ENCODE results near the gene ABCA7. TPM values are rescaled to one million over a fixed set of nuclear protein-coding genes. Genes with fewer than 3 reads are reported as not detected.
"Not testable (repeated sequence)": the region's sequence is repeated elsewhere in the genome, so short reads cannot be mapped to it uniquely, and the experiment has no call there.

Gene ABCA7
- total RNA-seq, 1 donor from 2014 or later = 3.4 TPM

- DNase-seq (ENCODE audit: low read depth in 2 of 2) = no peak
Observed at GRCh38 chr19:1015782-1016646, 23.9 kb upstream of the ABCA7 start.

DNA sequence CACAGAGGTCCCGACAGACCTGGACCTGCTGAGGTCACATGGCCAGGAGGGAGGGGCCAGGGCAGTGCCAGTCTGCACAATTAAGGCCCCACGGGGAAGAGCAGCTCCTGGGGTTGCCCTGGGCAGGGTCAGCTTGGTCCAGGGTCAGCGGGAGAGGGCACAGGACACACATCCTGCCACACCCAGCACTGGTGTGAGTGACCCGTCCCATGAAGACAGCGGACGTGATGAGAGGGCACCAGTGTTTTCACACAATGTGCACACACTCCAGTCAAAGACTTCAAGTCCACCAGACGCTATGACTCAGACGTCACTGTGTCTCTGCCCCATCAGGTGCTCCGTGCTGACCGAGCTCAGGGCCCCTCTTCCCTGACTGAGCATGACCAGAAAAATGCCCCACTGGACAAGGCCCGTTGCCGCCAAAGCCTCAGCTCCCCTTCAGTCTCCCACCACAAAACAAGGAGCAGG lies 23.2 kb upstream of the ABCA7 start:
- DNase-seq (ENCODE audit: low read depth in 2 of 2) = peak; percentile 51 to 87

DNA sequence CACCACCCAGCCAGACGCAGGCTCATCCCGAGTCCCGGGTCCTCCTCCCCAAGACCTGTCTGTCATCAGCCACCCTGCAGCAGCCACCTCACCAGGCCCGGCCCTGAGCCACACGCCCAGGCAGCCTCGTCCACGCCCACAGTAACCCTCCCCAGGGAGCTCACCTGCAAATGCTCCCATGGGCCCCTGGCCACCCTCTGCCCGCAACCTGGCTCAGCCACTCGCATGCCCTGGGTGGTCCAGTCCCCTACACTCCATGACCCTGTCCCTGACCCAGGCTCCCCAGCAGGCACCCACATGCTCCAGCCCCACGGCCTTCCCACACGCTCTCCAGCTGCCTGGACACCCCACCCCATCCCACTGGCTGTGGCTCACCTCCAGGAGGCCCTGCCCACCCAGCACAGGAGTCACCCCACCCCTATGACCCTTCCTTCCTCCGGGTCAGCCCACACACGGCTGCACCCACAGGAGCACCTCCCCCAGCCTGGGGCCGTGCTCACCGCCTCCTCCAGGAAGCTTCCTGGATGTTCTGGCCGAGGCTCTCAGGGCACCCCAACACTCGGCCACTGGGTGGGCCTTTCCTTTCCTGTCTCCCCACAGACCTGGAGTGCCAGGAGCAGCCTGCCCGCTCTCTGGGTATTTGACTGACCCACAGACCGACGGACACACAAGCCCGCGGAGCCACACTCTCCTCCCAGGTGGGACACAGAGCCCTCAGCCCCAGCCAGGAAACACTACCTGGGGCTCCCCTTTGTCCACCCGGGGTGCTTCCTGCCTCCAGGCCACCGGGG lies 22.6 kb upstream of the ABCA7 start:
- peak in 1 of 2 donors; percentile 25 for DNase-seq (ENCODE audit: low read depth in 2 of 2)

- DNase-seq (ENCODE audit: low read depth in 2 of 2) = no peak
Observed at GRCh38 chr19:1017906-1018305, 22.0 kb upstream of the ABCA7 start.

DNA sequence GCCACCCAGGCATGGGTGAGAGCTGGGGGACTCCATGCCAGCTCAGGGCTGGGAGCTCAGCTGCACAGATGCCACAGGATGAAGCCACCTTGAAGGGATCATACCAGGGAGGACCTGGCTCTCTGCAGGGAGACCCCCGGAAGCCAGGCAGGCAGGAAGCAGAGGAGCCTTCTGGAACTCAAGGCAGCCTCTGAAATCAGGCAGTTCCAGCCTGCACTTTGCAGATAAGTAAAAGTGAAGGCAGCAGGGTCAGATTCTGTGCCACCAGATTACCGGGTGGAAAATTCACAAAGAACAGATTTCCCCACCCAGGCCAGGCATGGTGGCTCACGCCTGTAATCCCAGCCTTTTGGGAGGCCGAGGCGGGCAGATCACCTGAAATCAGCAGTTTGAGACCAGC lies 21.5 kb upstream of the ABCA7 start:
- no peak for DNase-seq (ENCODE audit: low read depth in 2 of 2)

DNA sequence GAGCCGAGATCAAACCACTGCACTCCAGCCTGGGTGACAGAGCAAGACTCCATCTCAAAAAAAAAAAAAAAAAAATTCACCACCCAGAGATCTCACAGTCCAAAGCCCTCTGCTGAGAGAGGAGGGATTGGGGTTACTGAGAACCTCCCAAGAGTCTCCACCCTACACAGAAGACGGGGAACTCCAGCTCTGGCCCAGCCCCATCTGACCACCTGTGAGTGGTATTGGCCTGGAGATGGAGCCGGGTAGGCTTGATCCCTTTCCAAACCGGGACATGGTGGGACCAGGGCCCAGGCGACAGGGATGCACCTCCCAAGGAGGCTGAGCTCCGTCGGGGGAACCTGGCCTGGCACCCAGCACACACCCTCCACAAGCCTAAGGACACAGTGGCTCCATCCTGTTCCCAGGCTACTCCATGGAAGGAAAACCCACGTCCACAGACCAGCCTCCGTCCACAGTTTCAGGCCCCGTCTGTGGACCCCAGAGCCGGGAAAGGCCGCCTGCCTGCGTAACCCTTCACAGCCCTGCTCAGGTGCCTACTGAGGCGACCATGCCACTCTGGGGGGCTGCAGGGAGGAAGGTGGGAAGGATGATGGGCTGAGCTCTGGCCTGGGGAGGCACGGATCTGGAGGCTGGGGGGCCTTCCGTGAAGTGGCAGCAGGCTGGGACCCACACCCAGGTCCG lies 20.8 kb upstream of the ABCA7 start:
- no peak for DNase-seq (ENCODE audit: low read depth in 2 of 2)

GRCh38 chr19:1019616-1019961 lies 20.3 kb upstream of the ABCA7 start:
- no peak for DNase-seq (ENCODE audit: low read depth in 2 of 2)

DNA sequence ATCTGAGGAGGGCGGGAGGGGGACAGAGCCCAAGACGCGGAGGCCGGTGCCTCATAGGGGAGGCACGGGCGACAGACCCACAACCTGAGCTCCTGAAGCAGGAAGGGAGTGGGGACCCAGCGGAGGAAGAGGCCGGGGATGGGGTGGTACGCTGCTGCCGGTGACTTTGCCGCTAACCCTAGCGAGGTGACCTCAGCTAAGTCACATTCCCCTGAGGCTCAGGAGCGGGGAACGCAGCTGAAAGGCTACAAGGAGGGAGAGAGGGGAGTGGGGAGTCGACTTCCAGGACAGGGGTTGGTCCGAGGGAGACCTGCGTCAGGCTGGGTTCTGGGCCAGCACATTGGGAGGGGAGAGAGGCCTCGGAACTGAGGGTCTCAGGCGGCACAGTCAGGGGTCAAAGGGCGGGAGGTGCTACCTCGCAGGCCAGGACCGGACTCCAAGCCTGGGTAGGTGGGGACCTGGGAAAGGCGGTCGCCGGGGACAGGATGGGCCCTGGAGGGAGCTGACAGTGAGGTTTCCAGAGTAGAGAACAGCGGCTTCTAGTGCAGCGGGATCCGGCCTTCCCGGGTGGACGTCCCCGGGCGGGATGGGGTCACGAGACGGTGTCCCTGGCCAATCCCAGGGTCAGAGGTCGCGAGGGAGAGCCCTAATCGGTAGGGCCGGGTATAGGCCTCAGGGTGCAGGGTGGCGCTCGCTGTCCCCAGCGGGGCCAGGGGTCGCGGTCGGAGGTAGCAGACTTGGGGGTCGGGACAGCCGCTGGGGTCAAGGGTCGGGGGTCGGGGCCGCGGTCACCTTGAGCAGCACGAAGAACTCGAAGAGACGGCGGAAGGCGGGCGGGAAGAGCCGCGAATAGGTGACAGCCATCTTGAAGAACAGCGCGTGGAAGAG lies 19.7 kb upstream of the ABCA7 start:
- peak in 1 of 2 donors; percentile 28 for DNase-seq (ENCODE audit: low read depth in 2 of 2)

- peak; percentile 97 to 99 for DNase-seq (ENCODE audit: low read depth in 2 of 2)
Observed at GRCh38 chr19:1020868-1021425, 19.0 kb upstream of the ABCA7 start, which contains the start of gene TMEM259. Gene TMEM259, minus strand, starts transcription at chr19:1021123. Its CDS starts 127 bp downstream, at chr19:1020996.

DNA sequence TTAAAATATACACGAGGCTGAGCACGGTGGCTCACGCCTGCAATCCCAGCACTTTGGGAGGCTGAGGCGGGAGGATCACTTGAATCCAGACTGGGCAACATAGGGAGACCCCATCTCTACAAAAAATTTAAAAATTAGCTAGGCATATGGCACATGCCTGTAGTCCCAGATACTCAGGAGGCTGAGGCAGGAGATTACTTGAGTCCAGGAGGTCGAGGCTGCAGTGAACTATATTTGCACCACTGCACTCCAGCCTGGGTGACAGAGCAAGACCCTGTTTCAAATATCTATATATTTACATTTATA lies 16.1 kb upstream of the ABCA7 start:
- DNase-seq (ENCODE audit: low read depth in 2 of 2) = not testable (repeated sequence)

GRCh38 chr19:1025080-1025479 lies 14.8 kb upstream of the ABCA7 start:
- DNase-seq (ENCODE audit: low read depth in 2 of 2) = not testable (repeated sequence)

GRCh38 chr19:1025960-1026782 lies 13.7 kb upstream of the ABCA7 start, which contains the start of gene CNN2:
Gene CNN2, plus strand, starts transcription at chr19:1026608. Its CDS starts 54 bp downstream, at chr19:1026662.
- DNase-seq (ENCODE audit: low read depth in 2 of 2) = peak; percentile 79 to 88

- DNase-seq (ENCODE audit: low read depth in 2 of 2) = peak in 1 of 2 donors; percentile 29
Observed at GRCh38 chr19:1026783-1027649, 12.9 kb upstream of the ABCA7 start.

GRCh38 chr19:1027650-1028061 lies 12.3 kb upstream of the ABCA7 start:
- no peak for DNase-seq (ENCODE audit: low read depth in 2 of 2)

GRCh38 chr19:1028062-1028926 lies 11.6 kb upstream of the ABCA7 start:
- DNase-seq (ENCODE audit: low read depth in 2 of 2) = peak; percentile 73 to 75

DNA sequence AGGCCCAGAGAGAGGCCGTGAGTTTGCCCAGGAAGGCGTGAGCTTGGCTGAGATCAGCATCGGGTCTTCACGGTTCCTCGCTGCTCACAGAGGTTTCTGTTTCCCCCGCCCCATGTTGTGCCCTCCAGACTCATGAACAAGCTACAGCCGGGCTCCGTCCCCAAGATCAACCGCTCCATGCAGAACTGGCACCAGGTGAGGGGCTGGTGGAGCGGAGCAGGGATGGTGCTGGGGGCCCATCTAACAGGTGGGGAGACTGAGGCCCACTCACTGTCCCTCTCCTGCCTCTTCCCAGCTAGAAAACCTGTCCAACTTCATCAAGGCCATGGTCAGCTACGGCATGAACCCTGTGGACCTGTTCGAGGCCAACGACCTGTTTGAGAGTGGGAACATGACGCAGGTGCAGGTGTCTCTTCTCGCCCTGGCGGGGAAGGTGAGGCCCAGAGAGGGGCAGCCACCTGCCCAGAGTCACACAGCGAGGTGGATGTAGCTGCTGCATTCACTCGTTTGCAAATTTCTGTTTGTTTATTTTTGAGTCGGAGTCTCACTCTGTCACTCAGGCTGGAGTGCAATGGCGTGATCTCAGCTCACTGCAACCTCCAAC lies 7.5 kb upstream of the ABCA7 start:
- no peak for DNase-seq (ENCODE audit: low read depth in 2 of 2)

GRCh38 chr19:1035998-1036621 lies 3.8 kb upstream of the ABCA7 start:
- DNase-seq (ENCODE audit: low read depth in 2 of 2) = no peak

All from lung microvascular endothelial cell (primary cell).